HuH-7.5 (cell line): ENCODE measurements around the gene MYO18B.

ENCODE experiments used
- DNase-seq: peaks from one replicate; pipeline ENCODE4 v3.0.0; 2011; ENCODE audit warnings: low spot score

MYO18B gene

GRCh38 chr22:25997886-25998775, 256.1 kb downstream of the MYO18B start:
- DNase-seq, result no peak

- no peak for DNase-seq
These were observed 260.5 kb downstream of the MYO18B start for GRCh38 chr22:26002456-26002855.

- no peak for DNase-seq
These were observed 262.5 kb downstream of the MYO18B start for GRCh38 chr22:26004477-26004876.

GRCh38 chr22:26008587-26008986, 266.6 kb downstream of the MYO18B start:
- DNase-seq, result no peak

GRCh38 chr22:26016916-26017315, 274.9 kb downstream of the MYO18B start:
- DNase-seq, result no peak

- DNase-seq, result no peak
These were observed 275.9 kb downstream of the MYO18B start for GRCh38 chr22:26017932-26018331.

- no peak for DNase-seq
These were observed 277.6 kb downstream of the MYO18B start for GRCh38 chr22:26019596-26019995.

GRCh38 chr22:26021516-26021915, 279.5 kb downstream of the MYO18B start:
- DNase-seq, result no peak

- no peak for DNase-seq
These were observed 281.3 kb downstream of the MYO18B start for GRCh38 chr22:26023104-26023775.

GRCh38 chr22:26025626-26026025, 283.6 kb downstream of the MYO18B start:
- no peak for DNase-seq

GRCh38 chr22:26027341-26027740, 285.4 kb downstream of the MYO18B start:
- DNase-seq, result no peak

GRCh38 chr22:26031641-26032040, 289.7 kb downstream of the MYO18B start:
- no peak for DNase-seq

GRCh38 chr22:26033071-26033470, 291.1 kb downstream of the MYO18B start:
- DNase-seq, result no peak

- DNase-seq, result no peak
These were observed 291.6 kb downstream of the MYO18B start for GRCh38 chr22:26033586-26033985.

GRCh38 chr22:26035523-26035922, 293.5 kb downstream of the MYO18B start:
- no peak for DNase-seq

GRCh38 chr22:26038365-26038764, 296.4 kb downstream of the MYO18B start:
- no peak for DNase-seq

- no peak for DNase-seq
These were observed 299.9 kb downstream of the MYO18B start for GRCh38 chr22:26041931-26042330.

- no peak for DNase-seq
These were observed 301.0 kb downstream of the MYO18B start for GRCh38 chr22:26043031-26043430.

GRCh38 chr22:26045051-26045450, 303.1 kb downstream of the MYO18B start:
- DNase-seq, result no peak

- DNase-seq, result no peak
These were observed 303.9 kb downstream of the MYO18B start for GRCh38 chr22:26045860-26046259.

- DNase-seq, result no peak
These were observed 305.5 kb downstream of the MYO18B start for GRCh38 chr22:26047516-26047915.

- no peak for DNase-seq
These were observed 305.9 kb downstream of the MYO18B start for GRCh38 chr22:26047920-26048319.

GRCh38 chr22:26050079-26050478, 308.1 kb downstream of the MYO18B start:
- DNase-seq, result no peak
